Fibroblast of lung (primary cell): ENCODE data around the gene HLA-G.

ENCODE experiments used
- CTCF ChIP-seq, 2 donors: IDR thresholded peaks in 1 of 2; conservative IDR thresholded peaks in 1 of 2; 1 replicate in 1 of 2; 2 replicates in 1 of 2; pipeline ENCODE4 v1.5.1; 2011 to 2012; ENCODE audit warnings: low read length in 2 of 2, control low read depth in 1 of 2, inconsistent platforms in 1 of 2, low read depth in 1 of 2, mild to moderate bottlenecking in 1 of 2
- EZH2 ChIP-seq: IDR thresholded peaks from 2 replicates; pipeline ENCODE4 v1.5.1; 2012; ENCODE audit warnings: low read length, control low read depth, mild to moderate bottlenecking; ENCODE audit errors: missing control alignments

- TF ChIP-seq CTCF (conservative IDR thresholded peaks at IDR 0.05 in 1 of 2, IDR thresholded peaks at IDR 0.05 in 1 of 2; ENCODE audit: low read depth in 1 of 2, low read length in 2 of 2) (no peak), EZH2 (no peak)
These were observed 34.6 kb upstream of the HLA-G start for GRCh38 chr6:29793036-29793356.
